ENCODE measurements around the gene MALSU1.
A peak's percentile ranks its signal among the peaks of the same experiment; 100 is the strongest.
"Not testable (repeated sequence)": the region's sequence is repeated elsewhere in the genome, so short reads cannot be mapped to it uniquely, and the experiment has no call there.

The MALSU1 gene

GRCh38 chr7:23308754-23309153, 9.6 kb downstream of the MALSU1 start:
- TF ChIP-seq CTCF (IDR thresholded peaks at IDR 0.05; ENCODE audit: low read depth, low read length, missing control alignments): no peak
- no peak for DNase-seq (ENCODE audit: extremely low read depth, low read depth)
- no peak overlapping the region for H3K4me3 ChIP-seq (replicated peaks; ENCODE audit: low read depth, low read length)

DNA sequence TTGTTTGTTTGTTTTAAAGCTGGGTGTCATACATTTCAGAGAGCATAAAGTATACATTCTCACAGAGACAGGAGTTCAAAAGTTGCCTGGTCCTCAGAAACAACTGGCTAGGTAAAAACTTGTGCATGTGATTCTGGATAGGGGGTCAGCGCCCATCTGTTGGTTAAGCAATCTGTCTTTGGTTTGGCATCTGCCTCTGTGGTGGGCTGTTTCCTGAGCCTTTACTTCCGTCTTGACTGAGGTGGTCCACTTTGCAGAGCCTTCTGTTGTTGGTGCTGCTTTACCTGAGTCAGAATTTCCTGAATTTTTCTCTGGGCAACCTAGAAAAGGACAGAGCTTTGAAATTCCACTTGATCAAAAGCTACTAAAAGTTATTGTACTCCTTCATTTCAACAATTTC, 13.0 kb downstream of the MALSU1 start:
- not testable (repeated sequence) for H3K4me3 ChIP-seq (replicated peaks; ENCODE audit: low read depth, low read length); DNase-seq (ENCODE audit: extremely low read depth, low read depth)

DNA sequence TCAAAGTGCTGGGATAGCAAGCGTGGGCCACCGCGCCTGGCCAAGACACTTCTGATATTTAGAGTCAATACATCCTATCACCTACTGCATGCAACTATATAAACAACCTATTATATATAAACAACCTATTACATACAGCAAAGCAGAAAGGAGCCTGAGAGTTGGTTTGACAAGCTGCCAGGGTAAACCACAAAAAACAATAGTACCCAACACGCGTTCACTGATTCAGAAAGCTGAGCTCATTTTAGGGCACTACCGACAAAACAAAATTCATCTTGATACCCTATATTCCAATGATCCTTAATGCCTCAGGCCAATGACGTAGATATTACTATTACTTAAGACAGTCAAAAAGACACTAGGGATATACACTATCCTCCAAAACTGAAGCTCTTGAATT, 16.2 kb downstream of the MALSU1 start:
- no peak for TF ChIP-seq CTCF (IDR thresholded peaks at IDR 0.05; ENCODE audit: low read depth, low read length, missing control alignments)
- DNase-seq (ENCODE audit: extremely low read depth, low read depth): no peak
- no peak overlapping the region for H3K4me3 ChIP-seq (replicated peaks; ENCODE audit: low read depth, low read length)

GRCh38 chr7:23331132-23331531, 32.0 kb downstream of the MALSU1 start:
- no peak overlapping the region for H3K4me3 ChIP-seq (replicated peaks; ENCODE audit: low read depth, low read length)
- no peak for TF ChIP-seq CTCF (IDR thresholded peaks at IDR 0.05; ENCODE audit: low read depth, low read length, missing control alignments)
- no peak for DNase-seq (ENCODE audit: extremely low read depth, low read depth)

DNA sequence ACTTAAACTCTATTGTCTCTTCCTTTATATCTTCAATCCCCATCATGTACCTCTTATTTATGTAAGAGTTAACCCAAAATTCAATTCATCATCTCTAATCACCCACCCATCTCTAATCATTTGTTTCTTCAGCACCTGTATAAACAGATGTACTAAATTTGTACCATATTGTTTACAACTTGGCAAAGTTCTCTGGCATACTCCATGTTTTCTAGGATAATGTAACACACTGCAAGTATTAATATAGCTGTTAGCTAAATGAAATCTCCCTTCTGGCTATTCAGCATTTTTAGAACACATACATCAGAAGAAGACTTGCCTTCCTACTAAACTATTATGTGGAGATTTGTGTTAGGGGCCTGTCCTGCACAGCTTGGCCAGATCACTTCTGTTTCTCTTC, 33.1 kb downstream of the MALSU1 start:
- H3K4me3 ChIP-seq (replicated peaks; ENCODE audit: low read depth, low read length): no peak overlapping the region
- no peak for DNase-seq (ENCODE audit: extremely low read depth, low read depth)
- TF ChIP-seq CTCF (IDR thresholded peaks at IDR 0.05; ENCODE audit: low read depth, low read length, missing control alignments): no peak

GRCh38 chr7:23332910-23333612, 33.9 kb downstream of the MALSU1 start:
- TF ChIP-seq CTCF (IDR thresholded peaks at IDR 0.05; ENCODE audit: low read depth, low read length, missing control alignments): no peak
- no peak for DNase-seq (ENCODE audit: extremely low read depth, low read depth)
- H3K4me3 ChIP-seq (replicated peaks; ENCODE audit: low read depth, low read length): no peak overlapping the region

- TF ChIP-seq CTCF (IDR thresholded peaks at IDR 0.05; ENCODE audit: low read depth, low read length, missing control alignments): no peak
- no peak overlapping the region for H3K4me3 ChIP-seq (replicated peaks; ENCODE audit: low read depth, low read length)
- peak; percentile 36 for DNase-seq (ENCODE audit: extremely low read depth, low read depth)
Observed at GRCh38 chr7:23333671-23334246, 34.6 kb downstream of the MALSU1 start.
